Tibial artery (tissue), 4 donors: Measurements from ENCODE around the gene THOC1.

Experiments
- DNase-seq, 2 donors: peaks; one replicate each; pipeline ENCODE4 v3.0.0-alpha.2; 2019
- H3K27ac ChIP-seq, 2 donors: fragments of 200-600 bp; sonication (generic) in 1 of 2; 1 replicate in 1 of 2; 2 replicates in 1 of 2; pipeline ENCODE4 v1.5.1; 2018 to 2019; ENCODE audit warnings: mild to moderate bottlenecking in 1 of 2
- H3K27me3 ChIP-seq, 2 donors: fragments of 200-600 bp; sonication (generic) in 1 of 2; one replicate each; pipeline versions ENCODE4 v1.5.1 to v1.6.0; 2016 to 2019
- H3K36me3 ChIP-seq, 3 donors: fragments of 200-600 bp; sonication (generic) in 2 of 3; one replicate each; pipeline ENCODE4 v1.5.1; 2016 to 2019; ENCODE audit warnings: mild to moderate bottlenecking in 2 of 3
- H3K4me1 ChIP-seq, 4 donors: fragments of 200-600 bp; sonication (generic) in 2 of 4; 1 replicate in 3 of 4; 2 replicates in 1 of 4; pipeline ENCODE4 v1.5.1; 2016 to 2019
- H3K4me3 ChIP-seq, 2 donors: fragments of 200-600 bp; sonication (generic) in 1 of 2; 1 replicate in 1 of 2; 2 replicates in 1 of 2; pipeline ENCODE4 v1.5.1; 2018 to 2019; ENCODE audit warnings: mild to moderate bottlenecking in 2 of 2
- H3K9me3 ChIP-seq, 3 donors: fragments of 200-600 bp; sonication (generic) in 1 of 3; one replicate each; pipeline ENCODE4 v1.5.1; 2016 to 2019
- intact Hi-C: fragments of 100-400 bp; cut with DNase I; formaldehyde crosslinking; loops from one replicate; pipeline ENCODE4 v1.15.0; 2023; ENCODE audit warnings: low total_unique reads
- TF ChIP-seq, protein P1 (sequence below), 2 experiments: fragments of 200-600 bp in 1 of 2; fragments of 450-650 bp in 1 of 2; IDR thresholded peaks; one replicate each; pipeline ENCODE4 v1.5.1; 2017 to 2019; ENCODE audit warnings: antibody characterized with exemption in 2 of 2, mild to moderate bottlenecking in 1 of 2, moderate library complexity in 1 of 2

Gene THOC1

DNA sequence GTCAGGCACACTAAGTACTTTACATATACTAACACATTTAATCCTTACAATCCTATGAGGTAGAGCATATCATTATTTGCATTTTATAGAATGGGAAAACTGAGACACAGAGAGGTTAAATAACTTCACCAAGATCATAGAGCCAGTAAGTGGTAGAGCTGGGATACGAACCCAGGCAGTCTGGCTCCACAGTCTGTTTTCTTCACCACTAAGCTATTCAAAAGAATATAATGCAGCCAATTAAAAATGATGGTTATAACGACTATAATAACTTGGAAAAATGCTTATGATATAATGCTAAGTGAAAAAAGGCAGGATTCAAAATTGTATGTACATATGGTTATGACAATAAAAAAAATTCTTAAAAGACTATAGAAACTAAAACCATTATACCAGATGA lies 7.3 kb downstream of the THOC1 start:
- H3K9me3 ChIP-seq, result no peaks in the 10 kb centered on the region
- H3K4me3 ChIP-seq, result no peak overlapping the region
- intact Hi-C loops, result no loop called here
- TF ChIP-seq, protein P1, sequence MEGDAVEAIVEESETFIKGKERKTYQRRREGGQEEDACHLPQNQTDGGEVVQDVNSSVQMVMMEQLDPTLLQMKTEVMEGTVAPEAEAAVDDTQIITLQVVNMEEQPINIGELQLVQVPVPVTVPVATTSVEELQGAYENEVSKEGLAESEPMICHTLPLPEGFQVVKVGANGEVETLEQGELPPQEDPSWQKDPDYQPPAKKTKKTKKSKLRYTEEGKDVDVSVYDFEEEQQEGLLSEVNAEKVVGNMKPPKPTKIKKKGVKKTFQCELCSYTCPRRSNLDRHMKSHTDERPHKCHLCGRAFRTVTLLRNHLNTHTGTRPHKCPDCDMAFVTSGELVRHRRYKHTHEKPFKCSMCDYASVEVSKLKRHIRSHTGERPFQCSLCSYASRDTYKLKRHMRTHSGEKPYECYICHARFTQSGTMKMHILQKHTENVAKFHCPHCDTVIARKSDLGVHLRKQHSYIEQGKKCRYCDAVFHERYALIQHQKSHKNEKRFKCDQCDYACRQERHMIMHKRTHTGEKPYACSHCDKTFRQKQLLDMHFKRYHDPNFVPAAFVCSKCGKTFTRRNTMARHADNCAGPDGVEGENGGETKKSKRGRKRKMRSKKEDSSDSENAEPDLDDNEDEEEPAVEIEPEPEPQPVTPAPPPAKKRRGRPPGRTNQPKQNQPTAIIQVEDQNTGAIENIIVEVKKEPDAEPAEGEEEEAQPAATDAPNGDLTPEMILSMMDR (IDR thresholded peaks at IDR 0.05), result no peak
- no peak overlapping the region for H3K27ac ChIP-seq
- peaks cover 0 to 3% (median 0%) of the 10 kb centered on the region in 4 donors for H3K4me1 ChIP-seq
- no peaks in the 10 kb centered on the region for H3K27me3 ChIP-seq
- DNase-seq, result no peak
- peaks cover 56 to 91% (median 59%) of the 10 kb centered on the region in 3 donors for H3K36me3 ChIP-seq

DNA sequence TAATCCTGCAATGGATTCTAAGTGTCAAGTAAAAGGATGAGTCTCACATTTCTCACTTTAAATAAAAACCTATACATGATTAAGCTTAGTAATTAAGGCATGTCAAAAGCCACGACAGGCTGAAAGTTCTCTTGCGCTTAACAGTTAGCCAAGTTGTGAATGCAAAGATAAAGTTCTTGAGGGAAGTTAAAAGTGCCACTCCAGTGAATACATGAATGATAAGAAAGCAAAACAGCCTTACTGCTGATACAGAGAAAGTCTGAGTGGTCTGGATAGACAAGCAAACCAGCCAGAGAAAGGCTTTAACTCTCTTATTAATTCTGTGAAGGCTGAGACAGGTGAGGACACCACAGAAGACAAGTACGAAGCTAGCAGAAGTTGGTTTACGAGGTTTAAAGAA lies 12.7 kb downstream of the THOC1 start:
- H3K4me1 ChIP-seq, result no peaks in the 10 kb centered on the region
- H3K9me3 ChIP-seq, result no peaks in the 10 kb centered on the region
- intact Hi-C loops, result no loop called here
- H3K4me3 ChIP-seq, result no peak overlapping the region
- H3K27me3 ChIP-seq, result no peaks in the 10 kb centered on the region
- H3K27ac ChIP-seq, result no peak overlapping the region
- no peak for DNase-seq
- H3K36me3 ChIP-seq, result peaks cover 72 to 90% (median 88%) of the 10 kb centered on the region in 3 donors
- TF ChIP-seq, protein P1 (IDR thresholded peaks at IDR 0.05), result no peak

DNA sequence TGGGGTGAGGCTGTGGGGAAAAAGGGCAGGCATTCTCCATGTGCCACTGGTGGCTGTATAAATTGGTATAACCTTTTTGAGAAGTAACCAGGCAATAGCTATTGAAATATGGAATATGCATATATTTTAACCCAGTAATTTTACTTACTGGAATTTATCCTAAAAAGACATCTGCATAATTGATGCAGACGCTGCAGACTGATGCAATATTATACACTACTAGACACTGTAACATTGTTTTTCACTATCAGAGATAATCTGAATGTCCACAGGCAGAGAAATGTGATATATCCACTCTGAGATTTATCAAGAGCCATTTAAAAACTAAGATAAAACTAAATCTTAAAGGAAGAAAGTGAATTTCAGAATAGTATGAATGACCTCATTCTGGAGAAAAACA lies 14.7 kb downstream of the THOC1 start:
- H3K4me1 ChIP-seq, result no peaks in the 10 kb centered on the region
- H3K27me3 ChIP-seq, result no peaks in the 10 kb centered on the region
- no peak for DNase-seq
- H3K9me3 ChIP-seq, result no peaks in the 10 kb centered on the region
- H3K27ac ChIP-seq, result no peak overlapping the region
- intact Hi-C loops, result no loop called here
- peaks cover 81 to 95% (median 91%) of the 10 kb centered on the region in 3 donors for H3K36me3 ChIP-seq
- no peak overlapping the region for H3K4me3 ChIP-seq
- TF ChIP-seq, protein P1 (IDR thresholded peaks at IDR 0.05), result no peak

DNA sequence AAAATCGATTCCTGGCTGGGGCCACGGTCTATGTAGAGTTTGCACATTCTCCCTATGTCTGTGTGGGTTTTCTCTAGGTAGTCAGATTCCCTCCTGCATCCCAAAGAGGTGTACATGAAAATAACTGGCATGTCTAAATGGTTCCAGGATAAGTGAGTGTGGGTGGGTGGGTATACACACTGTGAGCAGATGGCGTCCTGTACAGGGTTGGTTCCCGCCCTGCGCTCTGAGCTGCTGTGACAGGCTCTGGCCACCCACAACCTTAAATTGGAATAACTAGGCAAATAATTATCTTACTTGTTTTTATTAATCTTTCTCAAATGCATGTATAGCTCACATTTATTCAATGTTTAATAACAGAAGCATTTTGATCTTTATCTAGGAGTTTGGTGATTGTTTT lies 16.3 kb downstream of the THOC1 start:
- H3K27ac ChIP-seq, result no peak overlapping the region
- TF ChIP-seq, protein P1 (IDR thresholded peaks at IDR 0.05), result no peak
- H3K9me3 ChIP-seq, result no peaks in the 10 kb centered on the region
- H3K4me3 ChIP-seq, result no peak overlapping the region
- H3K36me3 ChIP-seq, result peaks cover 81 to 94% (median 94%) of the 10 kb centered on the region in 3 donors
- DNase-seq, result no peak
- intact Hi-C loops, result no loop called here
- H3K4me1 ChIP-seq, result no peaks in the 10 kb centered on the region
- H3K27me3 ChIP-seq, result no peaks in the 10 kb centered on the region

DNA sequence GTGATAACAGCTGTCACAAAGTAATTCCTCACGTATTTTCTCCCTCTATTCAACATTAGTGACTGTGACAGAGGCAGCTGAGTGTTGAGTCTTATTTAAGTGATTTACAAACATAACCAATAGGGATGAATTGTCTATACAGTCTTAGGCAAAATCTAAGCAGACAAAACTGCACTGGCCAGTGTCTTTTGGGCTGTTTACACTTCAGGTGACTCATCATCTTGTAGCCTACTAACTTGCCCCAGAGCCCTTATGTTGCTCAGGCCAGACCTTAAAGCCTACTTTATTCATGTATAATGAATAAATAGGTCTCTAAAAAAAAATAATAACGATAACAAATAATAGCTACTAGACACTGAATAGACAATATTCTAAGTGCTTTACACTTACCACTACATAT lies 17.2 kb downstream of the THOC1 start:
- Histone ChIP-seq H3K4me3 (no peak overlapping the region), H3K27me3 (no peaks in the 10 kb centered on the region), H3K27ac (no peak overlapping the region), H3K4me1 (no peaks in the 10 kb centered on the region), H3K9me3 (no peaks in the 10 kb centered on the region), H3K36me3 (peaks cover 80 to 94% (median 93%) of the 10 kb centered on the region in 3 donors)
- intact Hi-C loops, result no loop called here
- TF ChIP-seq, protein P1 (IDR thresholded peaks at IDR 0.05), result no peak
- no peak for DNase-seq

DNA sequence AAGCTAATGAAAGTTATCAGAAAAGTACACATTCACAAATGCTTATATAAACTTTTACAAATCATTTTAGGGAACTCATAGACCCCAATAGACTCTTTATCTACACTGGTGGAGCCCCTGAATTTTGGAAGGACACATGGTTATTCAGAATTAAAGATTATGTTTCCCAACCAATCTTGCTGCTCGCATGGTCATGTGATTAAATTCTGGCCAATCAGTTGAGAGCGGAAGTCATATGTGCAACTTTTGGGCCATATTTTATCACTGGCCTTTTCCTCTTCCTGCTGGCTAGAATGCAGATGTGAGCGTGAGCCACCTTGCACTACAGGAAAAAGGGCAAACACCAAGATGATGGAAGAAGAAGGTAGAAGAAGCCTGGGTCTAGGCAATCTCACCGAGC lies 19.8 kb downstream of the THOC1 start:
- no peak overlapping the region for H3K4me3 ChIP-seq
- intact Hi-C loops, result no loop called here
- peaks cover 75 to 95% (median 84%) of the 10 kb centered on the region in 3 donors for H3K36me3 ChIP-seq
- H3K9me3 ChIP-seq, result no peaks in the 10 kb centered on the region
- no peaks in the 10 kb centered on the region for H3K4me1 ChIP-seq
- H3K27me3 ChIP-seq, result no peaks in the 10 kb centered on the region
- H3K27ac ChIP-seq, result no peak overlapping the region
- no peak for DNase-seq
- TF ChIP-seq, protein P1 (IDR thresholded peaks at IDR 0.05), result no peak
